T-helper 1 cell treated with Interleukin-12 subunit alpha and Interleukin-12 subunit beta and Interleukin-4 antibody, amounts not matched to agents 30 μg/mL and 1 μg/mL, for 36 hours (primary cell): Measurements from ENCODE around the gene PHAF1.

Experiments
- H3K27ac Mint-ChIP-seq: one replicate; pipeline ENCODE4 v1.8.0; 2021; ENCODE audit warnings: mild to moderate bottlenecking, mixed read lengths
- H3K27me3 Mint-ChIP-seq: one replicate; pipeline ENCODE4 v1.8.0; 2021; ENCODE audit warnings: low read depth, mixed read lengths
- H3K36me3 Mint-ChIP-seq: one replicate; pipeline ENCODE4 v1.8.0; 2021; ENCODE audit warnings: low read depth, mixed read lengths
- H3K4me1 Mint-ChIP-seq: one replicate; pipeline ENCODE4 v1.8.0; 2021; ENCODE audit warnings: low read depth, mixed read lengths
- H3K4me3 Mint-ChIP-seq: one replicate; pipeline ENCODE4 v1.8.0; 2021; ENCODE audit warnings: mild to moderate bottlenecking, moderate library complexity, mixed read lengths
- H3K9me3 Mint-ChIP-seq: one replicate; pipeline ENCODE4 v1.8.0; 2021; ENCODE audit warnings: mixed read lengths

Gene PHAF1

DNA sequence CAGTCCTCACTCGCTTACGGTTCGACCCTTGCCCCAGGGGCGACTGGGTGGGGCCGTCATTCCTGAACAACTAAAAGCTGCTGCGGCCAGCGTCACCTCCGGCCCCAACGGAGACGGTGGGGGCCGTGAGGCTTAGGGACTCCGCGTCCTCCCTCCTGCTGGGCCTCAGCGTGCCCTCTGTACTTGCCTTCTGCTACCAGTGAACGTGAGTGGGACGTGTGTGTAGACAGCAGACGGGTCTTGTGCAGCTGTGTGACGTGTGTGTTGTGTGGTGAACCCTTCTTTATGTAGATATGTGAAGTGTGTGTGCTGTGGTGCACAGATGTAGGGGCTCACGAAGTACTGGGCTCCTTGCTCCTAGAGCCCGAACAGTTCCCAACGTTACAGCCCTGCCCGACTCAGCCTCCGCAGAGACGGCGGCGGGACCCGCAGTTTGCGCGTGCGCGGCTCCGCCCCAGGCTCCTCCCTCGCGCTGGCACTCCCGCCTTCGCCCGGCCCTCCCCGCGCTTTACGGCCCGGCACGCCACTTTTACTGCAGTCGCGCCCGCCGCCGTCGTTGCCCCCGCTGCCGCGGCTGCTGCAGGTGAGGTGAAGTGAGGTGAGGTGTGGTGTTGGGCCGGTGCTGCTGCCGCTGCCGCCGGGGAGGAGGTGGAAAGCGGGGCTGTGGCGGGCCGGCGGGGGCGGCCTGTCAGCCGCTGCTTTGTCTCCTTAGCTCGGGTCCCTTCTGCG lies at the start of gene PHAF1:
TSS of gene PHAF1 (plus strand) at position 535 of the 729 bp plus-strand sequence. CDS start 235 bp downstream, outside the sequence.
- Mint-ChIP-seq H3K4me3 (peak within 1 kb of the TSS; percentile 95), H3K27me3 (no peaks in the 10 kb centered on the region), H3K27ac (peak within 1 kb of the TSS; percentile 83), H3K9me3 (no peaks in the 10 kb centered on the region), H3K4me1 (peaks cover 28% of the 10 kb centered on the region), H3K36me3 (peaks cover 8% of the 10 kb centered on the region)

DNA sequence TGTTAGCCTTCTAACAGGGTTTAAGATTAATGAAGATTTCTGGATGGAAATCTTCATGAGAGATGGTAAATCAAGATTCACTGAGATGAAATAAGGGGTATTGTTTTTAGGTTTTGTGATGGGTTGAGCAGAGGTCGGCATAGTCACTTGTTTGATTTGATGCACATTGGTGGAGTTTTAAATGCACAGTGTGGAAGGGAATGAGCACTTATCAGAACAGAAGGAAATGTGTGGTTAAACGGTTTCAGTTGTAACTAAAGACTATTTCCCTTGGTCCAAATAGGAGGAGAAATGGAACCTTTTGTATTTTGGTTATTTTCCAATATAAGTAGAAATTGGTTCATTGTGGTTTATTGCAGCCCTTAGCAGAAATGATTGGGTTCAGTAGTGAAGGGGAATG lies 46.7 kb upstream of the PHAF1 start:
- H3K36me3 Mint-ChIP-seq = peaks cover 33% of the 10 kb centered on the region
- peak overlapping the region; percentile 5 for H3K4me3 Mint-ChIP-seq
- peaks cover 18% of the 10 kb centered on the region for H3K4me1 Mint-ChIP-seq
- no peaks in the 10 kb centered on the region for H3K27me3 Mint-ChIP-seq
- no peaks in the 10 kb centered on the region for H3K9me3 Mint-ChIP-seq
- peak overlapping the region; percentile 10 for H3K27ac Mint-ChIP-seq

GRCh38 chr16:67068212-67068753 lies 41.5 kb upstream of the PHAF1 start:
- H3K36me3 Mint-ChIP-seq = peaks cover 19% of the 10 kb centered on the region
- no peaks in the 10 kb centered on the region for H3K27me3 Mint-ChIP-seq
- H3K9me3 Mint-ChIP-seq = no peaks in the 10 kb centered on the region
- H3K4me3 Mint-ChIP-seq = no peak overlapping the region
- peaks cover 8% of the 10 kb centered on the region for H3K4me1 Mint-ChIP-seq
- H3K27ac Mint-ChIP-seq = no peak overlapping the region

DNA sequence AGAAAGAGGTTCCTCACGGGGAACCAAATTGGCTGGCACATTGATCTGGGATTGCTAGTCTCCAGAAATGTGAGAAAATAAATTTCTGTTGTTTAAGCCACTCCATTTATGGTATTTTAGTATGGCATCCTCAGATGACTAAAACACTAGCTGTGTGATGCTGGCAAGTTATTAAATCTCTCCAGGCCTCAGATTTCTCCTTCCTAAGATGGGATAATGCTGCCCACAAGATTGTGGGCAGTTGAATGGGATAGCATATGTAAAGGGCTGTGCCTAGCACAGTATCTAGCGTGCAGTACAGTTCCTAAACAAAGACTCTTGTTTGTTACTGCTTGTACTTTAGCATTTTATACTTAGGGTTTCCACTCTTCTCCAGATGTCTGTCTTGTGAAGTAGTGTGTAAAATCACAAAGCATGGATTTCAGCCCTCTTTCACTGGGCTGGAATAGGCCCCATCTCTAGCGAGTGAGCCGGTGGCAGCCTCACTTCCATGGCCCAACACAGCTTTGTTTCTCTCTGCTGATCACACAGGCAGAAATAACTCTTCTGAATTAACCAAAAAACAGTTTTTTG lies 38.2 kb upstream of the PHAF1 start:
- Mint-ChIP-seq H3K4me3 (no peak overlapping the region), H3K27ac (no peak overlapping the region), H3K4me1 (peaks cover 8% of the 10 kb centered on the region), H3K36me3 (peaks cover 21% of the 10 kb centered on the region), H3K27me3 (no peaks in the 10 kb centered on the region), H3K9me3 (no peaks in the 10 kb centered on the region)

DNA sequence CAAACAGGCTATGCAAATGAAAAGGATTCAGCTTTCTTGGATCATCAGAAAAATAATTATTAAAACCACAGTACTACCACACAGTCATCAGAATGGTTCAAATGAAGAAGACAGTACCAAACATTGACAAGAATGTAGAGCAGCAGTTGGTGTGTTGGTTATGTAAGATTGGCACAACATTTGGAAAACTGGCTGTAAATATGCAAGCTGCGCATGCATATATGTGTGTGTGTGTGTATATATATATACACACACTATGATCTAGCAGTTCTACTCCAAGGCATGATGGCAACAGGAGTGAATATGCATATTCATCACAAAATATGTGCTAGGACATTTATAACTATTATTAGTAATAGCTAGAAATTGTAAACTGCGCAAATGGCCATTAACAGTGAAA lies 34.4 kb upstream of the PHAF1 start:
- peaks cover 4% of the 10 kb centered on the region for H3K4me1 Mint-ChIP-seq
- peaks cover 14% of the 10 kb centered on the region for H3K36me3 Mint-ChIP-seq
- H3K9me3 Mint-ChIP-seq = no peaks in the 10 kb centered on the region
- no peak overlapping the region for H3K4me3 Mint-ChIP-seq
- H3K27ac Mint-ChIP-seq = no peak overlapping the region
- H3K27me3 Mint-ChIP-seq = no peaks in the 10 kb centered on the region

DNA sequence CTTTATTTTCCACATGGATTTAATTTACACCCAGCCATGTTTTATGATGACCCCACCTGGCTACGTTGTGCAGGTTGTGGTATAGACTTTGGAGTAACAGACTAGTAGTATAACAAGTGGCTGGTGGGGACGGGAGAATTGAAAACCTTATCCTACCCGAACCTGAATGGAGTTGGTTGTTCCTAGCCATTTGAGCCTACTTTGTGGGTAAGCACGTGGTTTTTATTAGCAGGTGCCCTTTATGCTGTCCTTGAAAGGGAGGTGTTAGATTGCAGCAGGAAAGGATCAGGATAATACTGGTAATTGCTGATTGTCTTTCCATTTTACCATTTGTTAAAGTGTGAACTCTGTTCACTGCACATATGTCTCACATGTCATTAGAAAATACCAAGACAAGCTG lies 31.9 kb upstream of the PHAF1 start:
- peaks cover 5% of the 10 kb centered on the region for H3K4me1 Mint-ChIP-seq
- no peak overlapping the region for H3K4me3 Mint-ChIP-seq
- H3K27me3 Mint-ChIP-seq = no peaks in the 10 kb centered on the region
- H3K27ac Mint-ChIP-seq = no peak overlapping the region
- no peaks in the 10 kb centered on the region for H3K9me3 Mint-ChIP-seq
- H3K36me3 Mint-ChIP-seq = peaks cover 20% of the 10 kb centered on the region

DNA sequence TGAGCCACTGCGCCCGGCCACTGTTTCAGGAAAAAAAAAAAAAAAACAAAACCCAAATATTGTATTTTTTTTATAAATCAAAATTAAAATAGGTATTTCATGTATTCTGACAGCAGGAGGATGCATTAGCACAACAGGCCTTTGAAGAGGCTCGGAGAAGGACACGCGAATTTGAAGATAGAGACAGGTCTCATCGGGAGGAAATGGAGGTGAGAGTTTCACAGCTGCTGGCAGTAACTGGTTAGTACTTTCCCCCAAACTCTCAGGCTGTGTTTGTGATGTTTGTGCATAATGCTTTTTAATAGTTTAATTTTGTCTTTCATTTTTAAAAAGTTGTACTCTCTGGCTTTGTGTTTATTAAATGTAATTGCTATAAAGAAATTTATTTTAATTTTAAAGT lies 27.6 kb upstream of the PHAF1 start:
- Mint-ChIP-seq H3K4me3 (no peak overlapping the region), H3K27me3 (no peaks in the 10 kb centered on the region)

DNA sequence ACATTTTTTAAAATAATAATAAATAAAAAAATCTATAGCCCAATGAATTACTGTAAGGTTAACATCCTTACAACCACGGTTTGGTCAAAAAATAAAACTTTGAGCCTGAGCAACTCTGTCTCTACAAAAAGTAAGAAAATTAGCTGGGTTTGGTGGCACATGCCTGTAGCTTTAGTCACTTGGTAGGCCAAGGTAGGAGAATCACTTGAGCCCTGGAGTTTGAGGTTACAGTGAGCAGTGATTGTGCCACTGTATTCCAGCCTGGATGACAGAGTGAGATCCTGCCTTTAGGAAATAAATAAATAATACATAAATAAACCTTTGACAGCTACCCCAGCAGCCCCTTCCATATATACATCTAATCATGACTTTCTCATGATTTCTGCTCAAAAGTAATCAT lies 26.9 kb upstream of the PHAF1 start:
- Mint-ChIP-seq H3K27ac (no peak overlapping the region), H3K27me3 (no peaks in the 10 kb centered on the region), H3K36me3 (peaks cover 25% of the 10 kb centered on the region), H3K4me1 (peaks cover 9% of the 10 kb centered on the region), H3K4me3 (no peak overlapping the region), H3K9me3 (no peaks in the 10 kb centered on the region)

More for the DNA sequence above, 27.6 kb upstream of the PHAF1 start:
- H3K4me1 Mint-ChIP-seq = peaks cover 9% of the 10 kb centered on the region
- H3K36me3 Mint-ChIP-seq = peaks cover 28% of the 10 kb centered on the region
- H3K27ac Mint-ChIP-seq = no peak overlapping the region
- no peaks in the 10 kb centered on the region for H3K9me3 Mint-ChIP-seq

DNA sequence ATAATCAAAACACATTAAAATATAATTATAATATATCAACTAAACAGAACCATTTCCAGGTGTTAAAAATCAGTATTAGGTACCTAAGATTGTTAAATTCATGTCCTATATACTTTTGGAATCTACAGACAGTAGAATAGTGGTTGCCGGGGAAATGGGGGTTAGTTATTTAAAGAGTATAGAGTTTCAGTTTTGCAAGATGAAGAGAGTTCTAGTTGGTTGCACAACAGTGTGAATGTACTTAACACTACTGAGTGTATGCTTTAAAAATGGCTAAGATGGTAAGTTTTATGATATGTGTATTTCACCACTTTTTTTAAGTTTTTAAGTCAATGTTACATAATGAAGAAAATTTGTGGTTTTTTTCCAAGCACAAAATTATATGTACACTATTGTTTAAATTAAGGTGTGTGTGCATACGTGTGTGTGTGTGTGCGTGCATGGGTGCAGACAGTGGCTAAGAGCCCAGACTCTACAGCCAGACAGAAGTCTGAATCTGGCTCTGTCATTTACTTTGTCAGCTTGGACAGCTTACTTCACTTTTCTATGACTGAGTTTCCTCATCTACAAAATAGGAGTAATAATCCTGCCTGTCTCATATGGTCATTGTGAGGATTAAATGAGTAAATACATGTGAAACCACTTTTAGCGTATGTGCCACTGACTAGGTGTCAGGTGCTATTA lies 25.3 kb upstream of the PHAF1 start:
- H3K27ac Mint-ChIP-seq = no peak overlapping the region
- peaks cover 29% of the 10 kb centered on the region for H3K36me3 Mint-ChIP-seq
- no peaks in the 10 kb centered on the region for H3K9me3 Mint-ChIP-seq
- H3K4me1 Mint-ChIP-seq = peaks cover 9% of the 10 kb centered on the region
- no peaks in the 10 kb centered on the region for H3K27me3 Mint-ChIP-seq
- no peak overlapping the region for H3K4me3 Mint-ChIP-seq

DNA sequence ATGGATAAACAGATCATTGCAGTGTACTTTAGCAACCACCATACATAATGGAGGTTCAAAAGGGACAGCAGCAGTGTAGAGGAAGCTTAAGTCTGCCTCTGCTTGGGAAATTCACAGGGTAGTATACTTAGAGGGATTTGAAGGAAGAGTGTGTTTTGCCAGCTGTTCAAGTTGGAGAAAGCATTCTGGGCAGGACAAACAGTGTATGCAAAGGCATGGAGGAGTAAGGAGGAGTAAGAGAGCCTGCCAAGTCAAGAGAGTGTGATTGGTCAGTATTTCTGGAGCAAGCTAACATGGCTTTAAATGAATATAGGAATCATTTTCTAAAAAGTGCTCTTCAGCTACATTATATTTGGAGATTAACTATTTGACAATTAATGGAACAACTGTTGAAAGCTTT lies 22.9 kb upstream of the PHAF1 start:
- H3K4me1 Mint-ChIP-seq = peaks cover 6% of the 10 kb centered on the region
- no peaks in the 10 kb centered on the region for H3K27me3 Mint-ChIP-seq
- H3K36me3 Mint-ChIP-seq = peaks cover 21% of the 10 kb centered on the region
- no peaks in the 10 kb centered on the region for H3K9me3 Mint-ChIP-seq
- H3K4me3 Mint-ChIP-seq = no peak overlapping the region
- H3K27ac Mint-ChIP-seq = peak overlapping the region; percentile 9

DNA sequence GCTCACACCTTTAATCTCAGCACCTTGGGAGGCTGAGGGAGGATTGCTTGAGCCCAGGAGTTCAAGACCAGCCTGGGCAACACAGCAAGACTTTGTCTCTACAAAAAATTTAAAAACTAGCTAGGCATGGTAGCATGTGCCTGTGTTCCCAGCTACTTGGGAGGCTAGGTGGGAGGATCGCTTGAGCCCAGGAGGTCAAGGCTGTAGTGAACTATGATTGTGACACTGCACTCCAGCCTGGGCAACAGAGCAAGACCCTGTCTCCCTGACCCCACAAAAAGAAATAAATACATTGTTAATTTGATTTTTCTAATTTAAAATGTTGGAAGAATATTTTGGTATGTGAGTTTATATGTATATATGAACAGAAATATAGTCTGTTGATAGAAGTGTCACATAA lies 22.4 kb upstream of the PHAF1 start:
- H3K4me3 Mint-ChIP-seq = no peak overlapping the region
- peaks cover 23% of the 10 kb centered on the region for H3K36me3 Mint-ChIP-seq
- no peaks in the 10 kb centered on the region for H3K27me3 Mint-ChIP-seq
- no peak overlapping the region for H3K27ac Mint-ChIP-seq
- H3K4me1 Mint-ChIP-seq = peaks cover 6% of the 10 kb centered on the region
- no peaks in the 10 kb centered on the region for H3K9me3 Mint-ChIP-seq

DNA sequence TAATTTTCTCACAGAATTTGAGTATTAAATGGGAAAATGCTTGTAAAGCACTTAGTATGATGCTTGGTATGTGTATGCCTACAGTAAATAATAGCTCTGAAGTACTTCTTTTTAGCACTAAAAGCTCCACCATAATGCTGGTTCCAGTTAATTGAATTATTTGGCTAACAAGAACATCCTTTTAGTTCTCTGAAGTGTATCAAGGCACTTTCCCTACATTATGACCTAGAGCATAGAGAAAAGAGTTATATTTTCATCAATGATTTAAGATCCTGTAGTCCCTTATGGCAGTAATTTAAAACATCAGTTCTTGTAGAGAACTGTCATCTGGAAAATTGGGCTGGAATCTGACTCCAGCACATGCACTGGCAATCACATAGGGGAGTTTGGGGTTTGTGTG lies 21.9 kb upstream of the PHAF1 start:
- no peaks in the 10 kb centered on the region for H3K9me3 Mint-ChIP-seq
- no peaks in the 10 kb centered on the region for H3K27me3 Mint-ChIP-seq
- H3K27ac Mint-ChIP-seq = no peak overlapping the region
- H3K4me3 Mint-ChIP-seq = no peak overlapping the region
- peaks cover 6% of the 10 kb centered on the region for H3K4me1 Mint-ChIP-seq
- H3K36me3 Mint-ChIP-seq = peaks cover 23% of the 10 kb centered on the region

- H3K27me3 Mint-ChIP-seq = no peaks in the 10 kb centered on the region
- H3K36me3 Mint-ChIP-seq = peaks cover 26% of the 10 kb centered on the region
- no peaks in the 10 kb centered on the region for H3K9me3 Mint-ChIP-seq
- H3K4me1 Mint-ChIP-seq = peaks cover 6% of the 10 kb centered on the region
- no peak overlapping the region for H3K4me3 Mint-ChIP-seq
- H3K27ac Mint-ChIP-seq = no peak overlapping the region
Observed at GRCh38 chr16:67088551-67088950, 21.2 kb upstream of the PHAF1 start.

DNA sequence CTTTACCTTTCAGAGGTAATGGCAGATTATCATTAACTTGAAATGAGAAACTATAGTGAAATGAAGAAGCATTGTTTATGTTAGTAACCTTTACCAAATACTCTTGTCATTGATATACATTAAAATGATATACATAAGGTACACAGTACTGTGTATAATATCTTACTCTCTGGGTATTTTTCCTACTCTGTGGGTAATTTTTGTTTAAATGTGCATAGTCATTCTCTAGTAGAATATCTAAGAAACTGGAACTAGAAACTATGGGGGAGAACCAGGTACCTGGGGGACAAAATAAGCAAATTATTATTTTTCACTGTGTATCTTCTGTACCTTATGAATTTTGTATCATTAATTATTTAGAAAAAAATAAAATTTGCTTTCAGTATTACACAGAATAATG lies 20.6 kb upstream of the PHAF1 start:
- peaks cover 31% of the 10 kb centered on the region for H3K36me3 Mint-ChIP-seq
- H3K27me3 Mint-ChIP-seq = no peaks in the 10 kb centered on the region
- H3K27ac Mint-ChIP-seq = peak overlapping the region; percentile 16
- peaks cover 6% of the 10 kb centered on the region for H3K4me1 Mint-ChIP-seq
- no peaks in the 10 kb centered on the region for H3K9me3 Mint-ChIP-seq
- H3K4me3 Mint-ChIP-seq = no peak overlapping the region
